ENCODE measurements around the gene INTU.

DNA sequence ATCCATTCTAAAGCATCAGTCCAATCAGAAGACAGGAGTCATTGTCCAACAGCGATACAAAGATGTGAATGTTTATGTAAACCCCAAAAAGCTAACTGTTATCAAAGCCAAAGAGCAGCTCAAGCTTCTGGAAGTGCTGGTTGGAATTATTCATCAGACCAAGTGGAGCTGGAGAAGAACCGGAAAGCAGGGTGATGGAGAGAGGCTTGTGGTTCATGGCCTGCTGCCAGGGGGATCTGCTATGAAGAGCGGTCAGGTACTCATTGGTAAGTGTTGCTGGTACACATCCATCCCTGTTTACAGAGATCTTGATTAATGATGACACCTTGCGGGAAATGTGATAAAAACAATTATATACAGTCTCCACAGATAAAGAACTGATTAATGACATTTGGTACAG is 11.0 kb downstream of the INTU start:
- no peak for TF ChIP-seq POLR2A (IDR thresholded peaks at IDR 0.05; ENCODE audit: low read depth, low read length)
- TF ChIP-seq POLR2AphosphoS5 (IDR thresholded peaks at IDR 0.05; ENCODE audit: low read depth, low read length): no peak

All from GM12891 (cell line).